Vagina (tissue), 2 donors: ENCODE data around the gene MGST1. TPM values are rescaled to one million over a fixed set of nuclear protein-coding genes. Genes with fewer than 3 reads are reported as not detected.
"Not testable (repeated sequence)": the region's sequence is repeated elsewhere in the genome, so short reads cannot be mapped to it uniquely, and the experiment has no call there.

Experiments used
- DNase-seq, 2 donors: peaks; one replicate each; pipeline ENCODE4 v3.0.0-alpha.2; 2017; ENCODE audit errors: extremely low spot score in 2 of 2
- H3K27ac ChIP-seq: fragments of 200-600 bp; sonication (generic); one replicate; pipeline ENCODE4 v1.5.1; 2019
- H3K27me3 ChIP-seq: fragments of 200-600 bp; sonication (generic); one replicate; pipeline ENCODE4 v1.5.1; 2019
- H3K36me3 ChIP-seq, 2 donors: fragments of 200-600 bp; sonication (generic); one replicate each; pipeline ENCODE4 v1.5.1; 2017 to 2019
- H3K4me1 ChIP-seq: fragments of 200-600 bp; sonication (generic); one replicate; pipeline ENCODE4 v1.5.1; 2019
- H3K4me3 ChIP-seq, 2 donors: fragments of 200-600 bp; sonication (generic); 1 replicate in 1 of 2; 2 replicates in 1 of 2; pipeline ENCODE4 v1.5.1; 2016 to 2019
- H3K9me3 ChIP-seq: fragments of 200-600 bp; sonication (generic); one replicate; pipeline ENCODE4 v1.5.1; 2019
- POLR2A ChIP-seq, 2 donors: fragments of 450-650 bp; IDR thresholded peaks; one replicate each; pipeline ENCODE4 v1.6.1; 2017; ENCODE audit warnings: antibody characterized with exemption in 2 of 2, mild to moderate bottlenecking in 2 of 2, moderate library complexity in 2 of 2
- POLR2AphosphoS5 ChIP-seq, 2 donors: sonication (generic); formaldehyde crosslinking; IDR thresholded peaks; one replicate each; pipeline ENCODE4 v1.9.0; 2017; ENCODE audit warnings: antibody characterized with exemption in 2 of 2, mild to moderate bottlenecking in 2 of 2, low read depth in 1 of 2; ENCODE audit not compliant: insufficient read depth in 1 of 2
- intact Hi-C: fragments of 100-400 bp; cut with DNase I; formaldehyde crosslinking; loops from one replicate; pipeline ENCODE4 v1.15.1; 2023
- total RNA-seq: library from RNA; depleted of rRNA; stranded (reverse); fragments of >200 nt; gene quantifications from one replicate; pipeline ENCODE4 v1.2.3, GENCODE V29; 2016
- TF ChIP-seq, protein P1 (sequence below), 3 experiments: fragments of 450-650 bp in 2 of 3; fragments of 200-600 bp in 1 of 3; sonication (generic) in 1 of 3; IDR thresholded peaks; one replicate each; pipeline ENCODE4 v1.5.1; 2017 to 2019; ENCODE audit warnings: antibody characterized with exemption in 3 of 3, mild to moderate bottlenecking in 2 of 3, moderate library complexity in 2 of 3

MGST1 gene
- total RNA-seq, 1 donor from 2014 or later, result 292 TPM

DNA sequence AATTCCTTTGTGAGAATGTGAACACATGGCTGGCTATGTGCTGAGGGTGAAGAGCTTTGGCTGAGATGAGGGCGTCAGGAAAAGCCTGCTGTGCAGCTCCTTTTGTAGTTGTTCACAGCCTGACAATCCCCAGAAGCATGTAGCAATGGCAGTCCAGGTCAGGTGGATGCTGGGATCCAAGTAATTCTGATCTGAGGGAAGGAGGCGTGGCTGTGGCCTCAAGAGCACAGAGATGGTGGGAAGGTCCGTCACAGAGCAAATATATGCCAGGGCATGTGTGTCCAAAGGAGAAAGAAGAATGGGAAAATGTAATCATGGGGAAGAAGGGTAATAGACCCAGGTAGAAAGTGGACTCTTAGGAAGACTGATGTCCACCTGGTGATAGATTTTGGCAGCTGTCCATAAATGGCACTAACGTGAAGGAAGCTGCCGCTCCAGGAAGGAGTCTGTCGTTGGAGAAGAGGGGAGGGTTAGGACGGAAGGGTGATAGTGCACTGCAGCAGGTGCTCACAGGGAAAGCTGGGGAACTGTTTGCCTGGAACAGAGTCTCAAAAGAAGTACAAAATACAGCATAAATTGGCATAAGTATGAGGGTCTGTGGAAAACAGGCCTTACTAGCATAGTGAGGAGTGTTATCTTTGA lies 13.8 kb downstream of the MGST1 start:
- TF ChIP-seq, protein P1, sequence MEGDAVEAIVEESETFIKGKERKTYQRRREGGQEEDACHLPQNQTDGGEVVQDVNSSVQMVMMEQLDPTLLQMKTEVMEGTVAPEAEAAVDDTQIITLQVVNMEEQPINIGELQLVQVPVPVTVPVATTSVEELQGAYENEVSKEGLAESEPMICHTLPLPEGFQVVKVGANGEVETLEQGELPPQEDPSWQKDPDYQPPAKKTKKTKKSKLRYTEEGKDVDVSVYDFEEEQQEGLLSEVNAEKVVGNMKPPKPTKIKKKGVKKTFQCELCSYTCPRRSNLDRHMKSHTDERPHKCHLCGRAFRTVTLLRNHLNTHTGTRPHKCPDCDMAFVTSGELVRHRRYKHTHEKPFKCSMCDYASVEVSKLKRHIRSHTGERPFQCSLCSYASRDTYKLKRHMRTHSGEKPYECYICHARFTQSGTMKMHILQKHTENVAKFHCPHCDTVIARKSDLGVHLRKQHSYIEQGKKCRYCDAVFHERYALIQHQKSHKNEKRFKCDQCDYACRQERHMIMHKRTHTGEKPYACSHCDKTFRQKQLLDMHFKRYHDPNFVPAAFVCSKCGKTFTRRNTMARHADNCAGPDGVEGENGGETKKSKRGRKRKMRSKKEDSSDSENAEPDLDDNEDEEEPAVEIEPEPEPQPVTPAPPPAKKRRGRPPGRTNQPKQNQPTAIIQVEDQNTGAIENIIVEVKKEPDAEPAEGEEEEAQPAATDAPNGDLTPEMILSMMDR (IDR thresholded peaks at IDR 0.05), result no peak
- no peak for TF ChIP-seq POLR2A (IDR thresholded peaks at IDR 0.05)
- TF ChIP-seq POLR2AphosphoS5 (IDR thresholded peaks at IDR 0.05; ENCODE audit: insufficient read depth in 1 of 2, low read depth in 1 of 2), result no peak
- H3K27ac ChIP-seq, result no peak overlapping the region
- H3K4me1 ChIP-seq, result no peaks in the 10 kb centered on the region
- intact Hi-C loops, result no loop called here
- no peak overlapping the region for H3K4me3 ChIP-seq
- H3K9me3 ChIP-seq, result no peaks in the 10 kb centered on the region
- no peaks in the 10 kb centered on the region for H3K27me3 ChIP-seq
- DNase-seq, result no peak
- H3K36me3 ChIP-seq, result no peaks in the 10 kb centered on the region

DNA sequence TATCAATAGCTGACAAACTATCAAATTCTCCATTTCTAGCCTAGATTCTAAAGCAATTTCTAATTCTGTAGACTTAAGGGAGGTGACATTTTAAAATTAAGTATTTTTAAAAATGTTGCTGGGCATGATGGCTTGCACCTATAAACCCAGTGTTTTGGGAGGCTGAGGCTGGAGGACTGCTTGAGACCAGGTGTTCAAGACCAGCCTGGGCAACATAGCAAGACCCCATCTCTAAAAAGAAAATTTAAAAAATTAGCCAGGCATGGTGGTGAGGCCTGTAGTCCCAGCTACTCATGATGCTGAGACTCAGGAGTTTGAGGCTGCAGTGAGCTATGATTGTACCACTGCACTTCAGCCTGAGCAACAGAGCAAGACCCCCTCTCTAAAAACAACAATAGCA lies 15.1 kb downstream of the MGST1 start:
- no peaks in the 10 kb centered on the region for H3K4me1 ChIP-seq
- intact Hi-C loops, result no loop called here
- H3K9me3 ChIP-seq, result no peaks in the 10 kb centered on the region
- no peaks in the 10 kb centered on the region for H3K36me3 ChIP-seq
- no peak for TF ChIP-seq POLR2A (IDR thresholded peaks at IDR 0.05)
- no peak for TF ChIP-seq POLR2AphosphoS5 (IDR thresholded peaks at IDR 0.05; ENCODE audit: insufficient read depth in 1 of 2, low read depth in 1 of 2)
- TF ChIP-seq, protein P1 (IDR thresholded peaks at IDR 0.05), result no peak
- DNase-seq, result no peak
- no peak overlapping the region for H3K27ac ChIP-seq
- no peaks in the 10 kb centered on the region for H3K27me3 ChIP-seq
- H3K4me3 ChIP-seq, result no peak overlapping the region

DNA sequence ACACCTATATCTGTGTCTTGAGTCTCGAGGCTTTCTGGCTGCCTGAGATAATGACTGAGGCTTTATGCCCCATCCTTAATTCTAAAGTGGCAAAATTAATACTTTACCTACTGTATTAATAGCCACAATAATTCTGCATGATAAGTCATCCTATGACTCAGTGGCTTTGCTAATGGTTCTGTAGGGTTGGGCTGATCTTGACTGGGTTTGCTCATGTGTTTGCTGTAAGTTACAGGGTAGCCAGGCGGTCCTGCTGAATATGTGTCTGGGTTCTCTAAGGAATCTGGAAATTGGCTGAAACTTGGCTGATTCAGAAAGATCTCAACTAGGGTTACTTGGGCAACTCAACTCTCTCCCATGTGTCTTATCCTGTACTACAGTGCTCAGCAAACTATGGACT lies 21.7 kb downstream of the MGST1 start:
- intact Hi-C loops, result no loop called here
- Histone ChIP-seq H3K9me3 (no peaks in the 10 kb centered on the region), H3K4me3 (no peak overlapping the region), H3K27ac (no peak overlapping the region), H3K4me1 (no peaks in the 10 kb centered on the region), H3K36me3 (no peaks in the 10 kb centered on the region), H3K27me3 (no peaks in the 10 kb centered on the region)
- no peak for DNase-seq
- TF ChIP-seq POLR2A (IDR thresholded peaks at IDR 0.05), result no peak
- TF ChIP-seq, protein P1 (IDR thresholded peaks at IDR 0.05), result no peak
- TF ChIP-seq POLR2AphosphoS5 (IDR thresholded peaks at IDR 0.05; ENCODE audit: insufficient read depth in 1 of 2, low read depth in 1 of 2), result no peak

DNA sequence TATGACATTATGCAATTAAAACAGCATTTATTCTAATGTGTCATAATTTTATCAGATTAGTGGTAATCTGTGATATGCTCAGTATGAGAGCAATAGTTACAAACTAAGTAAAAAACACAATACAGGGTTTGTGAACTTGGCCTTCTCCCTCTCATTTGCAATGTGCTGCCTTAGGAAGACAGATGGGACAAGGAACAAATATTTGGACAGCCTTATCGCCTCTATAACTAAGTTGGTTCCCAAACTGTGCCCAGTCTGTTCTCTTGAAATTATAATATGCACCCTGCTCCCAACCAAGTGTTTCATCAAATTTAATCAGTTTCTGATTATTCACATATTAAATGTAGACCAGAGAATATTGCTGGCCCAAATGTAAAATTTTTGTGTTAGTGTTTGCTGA lies 22.7 kb downstream of the MGST1 start:
- no peaks in the 10 kb centered on the region for H3K9me3 ChIP-seq
- no peak overlapping the region for H3K27ac ChIP-seq
- H3K27me3 ChIP-seq, result no peaks in the 10 kb centered on the region
- H3K4me1 ChIP-seq, result no peaks in the 10 kb centered on the region
- TF ChIP-seq POLR2A (IDR thresholded peaks at IDR 0.05) (no peak), POLR2AphosphoS5 (IDR thresholded peaks at IDR 0.05; ENCODE audit: insufficient read depth in 1 of 2, low read depth in 1 of 2) (no peak)
- TF ChIP-seq, protein P1 (IDR thresholded peaks at IDR 0.05), result no peak
- H3K36me3 ChIP-seq, result no peaks in the 10 kb centered on the region
- intact Hi-C loops, result no loop called here
- H3K4me3 ChIP-seq, result no peak overlapping the region
- no peak for DNase-seq

DNA sequence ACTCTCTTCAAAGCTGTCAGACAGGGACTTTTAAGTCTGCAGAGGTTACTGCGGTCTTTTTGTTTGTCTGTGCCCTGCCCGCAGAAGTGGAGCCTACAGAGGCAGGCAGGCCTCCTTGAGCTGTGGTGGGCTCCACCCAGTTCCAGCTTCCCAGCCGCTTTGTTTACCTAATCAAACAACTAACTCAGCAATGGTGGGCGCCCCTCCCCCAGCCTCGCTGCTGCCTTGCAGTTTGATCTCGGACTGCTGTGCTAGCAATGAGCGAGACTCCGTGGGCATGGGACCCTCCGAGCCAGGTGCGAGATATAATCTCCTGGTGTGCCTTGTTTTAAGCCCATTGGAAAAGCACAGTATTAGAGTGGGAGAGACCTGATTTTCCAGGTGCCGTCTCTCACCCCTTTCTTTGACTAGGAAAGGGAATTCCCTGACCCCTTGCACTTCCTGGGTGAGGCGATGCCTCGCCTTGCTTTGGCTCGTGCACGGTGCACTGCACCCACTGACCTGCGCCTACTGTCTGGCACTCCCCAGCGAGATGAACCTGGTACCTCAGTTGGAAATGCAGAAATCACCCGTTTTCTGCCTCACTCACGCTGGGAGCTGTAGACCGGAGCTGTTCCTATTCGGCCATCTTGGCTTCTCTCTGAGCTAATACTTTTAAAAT lies 35.3 kb downstream of the MGST1 start:
- H3K36me3 ChIP-seq, DNase-seq, H3K27me3 ChIP-seq, H3K4me3 ChIP-seq, H3K27ac ChIP-seq, intact Hi-C loops, H3K4me1 ChIP-seq, H3K9me3 ChIP-seq: not testable (repeated sequence)
